Breast epithelium (tissue), 3 donors: Measurements from ENCODE around the gene TIAM2.

Experiments used
- CTCF ChIP-seq, 3 donors: fragments of 450-650 bp; IDR thresholded peaks; one replicate each; pipeline ENCODE4 v1.5.1; 2016 to 2017; ENCODE audit warnings: antibody characterized with exemption in 3 of 3, mild to moderate bottlenecking in 3 of 3, moderate library complexity in 3 of 3
- POLR2A ChIP-seq: fragments of 450-650 bp; IDR thresholded peaks from one replicate; pipeline ENCODE4 v1.6.1; 2016; ENCODE audit warnings: antibody characterized with exemption, mild to moderate bottlenecking, moderate library complexity
- POLR2AphosphoS5 ChIP-seq, 3 donors: sonication (generic); formaldehyde crosslinking; IDR thresholded peaks; one replicate each; pipeline ENCODE4 v1.6.1; 2017; ENCODE audit warnings: antibody characterized with exemption in 3 of 3

GRCh38 chr6:155181498-155181897 lies 186.4 kb downstream of the TIAM2 start:
- no peak for TF ChIP-seq POLR2A
- TF ChIP-seq CTCF (IDR thresholded peaks at IDR 0.05) = no peak
- no peak for TF ChIP-seq POLR2AphosphoS5 (IDR thresholded peaks at IDR 0.05)
